CD4-positive, CD25-positive, alpha-beta regulatory T cell (primary cell): ENCODE data around the gene LRRC25. TPM values are rescaled to one million over a fixed set of nuclear protein-coding genes. Genes with fewer than 3 reads are reported as not detected.
A peak's percentile ranks its signal among the peaks of the same experiment; 100 is the strongest.
"Not testable (repeated sequence)": the region's sequence is repeated elsewhere in the genome, so short reads cannot be mapped to it uniquely, and the experiment has no call there.

Source experiments
- ATAC-seq, 2 donors: fragments of 150-1000 bp; cut with Tn5 transposase; one replicate each; pipeline ENCODE4 v1.10.0; 2021; ENCODE audit warnings: low read depth in 2 of 2, moderate number of reproducible peaks in 2 of 2, moderate library complexity in 1 of 2
- DNase-seq, 3 donors: peaks; one replicate each; pipeline versions ENCODE4 v3.0.0 to v3.0.0-alpha.2; 2012 to 2022; ENCODE audit warnings: mixed read lengths in 1 of 3
- H3K27ac ChIP-seq: one replicate; pipeline ENCODE4 v1.7.0; 2013; ENCODE audit warnings: mild to moderate bottlenecking, low read length; ENCODE audit not compliant: insufficient read depth, poor library complexity, severe bottlenecking
- H3K27me3 ChIP-seq: one replicate; pipeline ENCODE4 v1.7.0; 2013; ENCODE audit warnings: low read length; ENCODE audit not compliant: control insufficient read depth, insufficient read depth
- H3K36me3 ChIP-seq: one replicate; pipeline ENCODE4 v1.7.0; 2013; ENCODE audit warnings: mild to moderate bottlenecking, low read length, moderate library complexity; ENCODE audit not compliant: control insufficient read depth, insufficient read depth
- H3K4me1 ChIP-seq: 2 replicates; pipeline ENCODE4 v1.7.0; 2013; ENCODE audit warnings: mild to moderate bottlenecking, low read length; ENCODE audit not compliant: insufficient read depth, control insufficient read depth, poor library complexity, severe bottlenecking
- H3K4me3 ChIP-seq: one replicate; pipeline ENCODE4 v1.7.0; 2013; ENCODE audit warnings: low read depth, mild to moderate bottlenecking, low read length, moderate library complexity
- H3K9me3 ChIP-seq, 2 experiments: 1 replicate in 1 of 2; 2 replicates in 1 of 2; pipeline ENCODE4 v1.7.0; 2013; ENCODE audit warnings: low read length in 2 of 2, mild to moderate bottlenecking in 1 of 2, moderate library complexity in 1 of 2; ENCODE audit not compliant: control insufficient read depth in 2 of 2
- H3K27ac Mint-ChIP-seq, 3 donors: one replicate each; pipeline ENCODE4 v1.8.0; 2020 to 2022; ENCODE audit warnings: mild to moderate bottlenecking in 3 of 3, mixed read lengths in 3 of 3, moderate library complexity in 2 of 3
- H3K27me3 Mint-ChIP-seq: one replicate; pipeline ENCODE4 v1.8.0; 2022; ENCODE audit warnings: mild to moderate bottlenecking, mixed read lengths
- H3K36me3 Mint-ChIP-seq: one replicate; pipeline ENCODE4 v1.8.0; 2020; ENCODE audit warnings: mixed read lengths
- H3K4me1 Mint-ChIP-seq, 4 donors: one replicate each; pipeline ENCODE4 v1.8.0; 2020 to 2022; ENCODE audit warnings: mixed read lengths in 4 of 4, mild to moderate bottlenecking in 1 of 4
- H3K4me3 Mint-ChIP-seq, 4 donors: one replicate each; pipeline ENCODE4 v1.8.0; 2020 to 2022; ENCODE audit warnings: mild to moderate bottlenecking in 4 of 4, mixed read lengths in 4 of 4, moderate library complexity in 3 of 4
- H3K9me3 Mint-ChIP-seq, 7 donors: one replicate each; pipeline ENCODE4 v1.8.0; 2020 to 2022; ENCODE audit warnings: mixed read lengths in 7 of 7, mild to moderate bottlenecking in 3 of 7, moderate library complexity in 2 of 7
- polyA plus RNA-seq, 4 donors: library from polyadenylated mRNA; unstranded; fragments of 300-500 nt; fragmentation: Illumina TruSeq; gene quantifications; one replicate each; pipeline ENCODE4 v1.2.3, GENCODE V29; 2021
- total RNA-seq: library from RNA; stranded (reverse); gene quantifications from one replicate; pipeline ENCODE4 v1.2.3, GENCODE V29; 2022

Gene LRRC25
- total and polyA plus RNA-seq, 5 donors from 2014 or later: 0.09 to 0.79 (median 0.25) TPM; not detected in 2

GRCh38 chr19:18373407-18373891 is 24.0 kb downstream of the LRRC25 start:
- Histone ChIP-seq H3K4me1 (peaks cover 12% of the 10 kb centered on the region), H3K27ac (no peak overlapping the region), H3K36me3 (no peaks in the 10 kb centered on the region), H3K27me3 (no peaks in the 10 kb centered on the region), H3K4me3 (no peak overlapping the region), H3K9me3 (no peaks in the 10 kb centered on the region)
- H3K36me3 Mint-ChIP-seq: no peaks in the 10 kb centered on the region
- H3K9me3 Mint-ChIP-seq: peaks cover 0 to 2% (median 0%) of the 10 kb centered on the region in 7 donors
- H3K4me1 Mint-ChIP-seq: peaks cover 5 to 10% (median 8%) of the 10 kb centered on the region in 4 donors
- DNase-seq: no peak
- H3K4me3 Mint-ChIP-seq: peak overlapping the region in 1 of 4 donors; percentile 16
- H3K27ac Mint-ChIP-seq: no peak overlapping the region
- no peaks in the 10 kb centered on the region for H3K27me3 Mint-ChIP-seq
- ATAC-seq: no peak

DNA sequence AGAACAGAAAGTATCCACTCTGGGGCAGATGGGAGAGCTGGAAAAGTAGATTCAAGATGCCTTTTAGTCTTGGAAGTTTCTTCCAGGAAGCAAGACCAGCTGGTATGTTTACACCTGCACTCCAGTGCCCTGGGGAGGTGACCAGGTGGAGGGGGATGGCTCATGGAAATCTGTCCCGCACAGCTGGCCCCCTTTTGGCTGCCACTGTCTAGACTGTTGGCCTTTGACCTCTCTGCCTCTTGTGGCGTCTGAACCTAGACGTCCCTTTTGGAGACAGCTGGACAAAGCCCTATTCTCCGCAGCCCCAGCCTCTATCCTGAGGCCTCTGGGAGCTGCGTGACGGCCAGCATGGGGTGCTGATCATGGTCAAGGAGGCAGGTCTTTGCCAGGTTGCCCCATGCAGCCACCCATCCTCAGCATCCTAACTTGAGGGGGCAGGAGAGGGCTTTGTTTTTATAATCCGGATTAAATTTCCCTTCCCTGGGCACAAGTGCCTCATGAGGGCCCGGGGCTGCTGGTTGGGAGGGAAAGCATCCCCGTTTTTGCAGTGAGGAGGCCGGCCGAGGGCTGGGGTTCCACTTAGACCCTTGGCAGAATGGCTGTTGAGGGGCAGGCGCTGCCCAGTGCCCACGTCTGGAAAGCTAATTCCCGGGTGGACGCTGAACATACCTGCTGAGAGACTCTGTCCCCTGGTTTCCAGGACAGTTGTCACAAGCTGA is 28.8 kb downstream of the LRRC25 start:
- DNase-seq: no peak
- Mint-ChIP-seq H3K27ac (no peak overlapping the region), H3K9me3 (peaks cover 0 to 2% (median 0%) of the 10 kb centered on the region in 7 donors), H3K4me3 (no peak overlapping the region), H3K4me1 (peaks cover under 1 to 3% (median 2%) of the 10 kb centered on the region in 4 donors), H3K36me3 (peaks cover 12% of the 10 kb centered on the region), H3K27me3 (no peaks in the 10 kb centered on the region)
- Histone ChIP-seq H3K4me1 (peaks cover 3% of the 10 kb centered on the region), H3K4me3 (no peak overlapping the region), H3K27ac (no peak overlapping the region), H3K36me3 (peaks cover 16% of the 10 kb centered on the region), H3K9me3 (no peaks in the 10 kb centered on the region), H3K27me3 (no peaks in the 10 kb centered on the region)
- no peak for ATAC-seq

DNA sequence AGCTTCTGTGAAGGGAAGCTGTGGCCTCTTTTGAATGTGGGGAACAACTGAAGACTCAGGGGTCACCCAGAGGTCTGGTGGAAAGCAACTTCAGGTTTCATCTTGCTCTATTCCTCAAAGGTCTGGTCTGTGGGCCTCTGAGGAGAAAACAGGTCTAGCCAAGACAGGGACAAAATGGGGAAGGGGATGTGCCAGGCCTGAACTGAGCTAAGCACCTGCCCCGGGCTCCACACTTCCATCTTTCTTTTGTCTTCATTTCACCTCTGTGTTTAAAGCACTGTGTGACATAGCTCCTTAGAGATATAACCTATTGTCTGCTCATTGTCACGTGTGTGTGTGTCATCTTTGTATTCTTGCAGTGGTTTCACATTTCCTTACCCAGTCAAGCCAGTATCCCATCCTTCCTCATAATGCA is 31.4 kb downstream of the LRRC25 start:
- Histone ChIP-seq H3K27ac (no peak overlapping the region), H3K27me3 (no peaks in the 10 kb centered on the region), H3K4me1 (no peaks in the 10 kb centered on the region), H3K9me3 (no peaks in the 10 kb centered on the region), H3K36me3 (peaks cover 24% of the 10 kb centered on the region), H3K4me3 (no peak overlapping the region)
- no peak for ATAC-seq
- H3K4me3 Mint-ChIP-seq: no peak overlapping the region
- no peaks in the 10 kb centered on the region for H3K9me3 Mint-ChIP-seq
- no peaks in the 10 kb centered on the region for H3K4me1 Mint-ChIP-seq
- no peak for DNase-seq
- no peak overlapping the region for H3K27ac Mint-ChIP-seq
- no peaks in the 10 kb centered on the region for H3K27me3 Mint-ChIP-seq
- peaks cover 22% of the 10 kb centered on the region for H3K36me3 Mint-ChIP-seq

- DNase-seq (no peak), ATAC-seq (no peak)
- H3K36me3 Mint-ChIP-seq: peaks cover 22% of the 10 kb centered on the region
Measured at GRCh38 chr19:18364826-18365528, 32.4 kb downstream of the LRRC25 start.

GRCh38 chr19:18364277-18364825 is 33.1 kb downstream of the LRRC25 start:
- H3K27ac Mint-ChIP-seq, H3K4me3 Mint-ChIP-seq, H3K9me3 ChIP-seq, DNase-seq, H3K27me3 ChIP-seq, ATAC-seq, H3K4me1 Mint-ChIP-seq, H3K27ac ChIP-seq, H3K27me3 Mint-ChIP-seq, H3K4me1 ChIP-seq, H3K9me3 Mint-ChIP-seq, H3K4me3 ChIP-seq: not testable (repeated sequence)
- peaks cover 26% of the 10 kb centered on the region for H3K36me3 Mint-ChIP-seq
- H3K36me3 ChIP-seq: peaks cover 26% of the 10 kb centered on the region

More at GRCh38 chr19:18364826-18365528, 32.4 kb downstream of the LRRC25 start:
- Mint-ChIP-seq H3K27ac (peak overlapping the region in 1 of 3 donors; percentile 20), H3K4me3 (no peak overlapping the region), H3K27me3 (no peaks in the 10 kb centered on the region), H3K9me3 (no peaks in the 10 kb centered on the region), H3K4me1 (no peaks in the 10 kb centered on the region)
- H3K9me3 ChIP-seq: no peaks in the 10 kb centered on the region
- peaks cover 24% of the 10 kb centered on the region for H3K36me3 ChIP-seq
- H3K4me1 ChIP-seq: no peaks in the 10 kb centered on the region
- no peak overlapping the region for H3K4me3 ChIP-seq
- H3K27me3 ChIP-seq: no peaks in the 10 kb centered on the region
- no peak overlapping the region for H3K27ac ChIP-seq

- no peaks in the 10 kb centered on the region for H3K27me3 Mint-ChIP-seq
- H3K36me3 Mint-ChIP-seq: peaks cover 30% of the 10 kb centered on the region
- no peaks in the 10 kb centered on the region for H3K4me1 ChIP-seq
- H3K9me3 Mint-ChIP-seq: no peaks in the 10 kb centered on the region
- no peak overlapping the region for H3K4me3 Mint-ChIP-seq
- H3K4me3 ChIP-seq: no peak overlapping the region
- no peak overlapping the region for H3K27ac ChIP-seq
- H3K4me1 Mint-ChIP-seq: no peaks in the 10 kb centered on the region
- no peaks in the 10 kb centered on the region for H3K9me3 ChIP-seq
- H3K36me3 ChIP-seq: peaks cover 30% of the 10 kb centered on the region
- H3K27me3 ChIP-seq: no peaks in the 10 kb centered on the region
- no peak overlapping the region for H3K27ac Mint-ChIP-seq
- no peak for ATAC-seq
- DNase-seq: no peak
Measured at GRCh38 chr19:18363787-18364186, 33.6 kb downstream of the LRRC25 start.

- H3K27ac Mint-ChIP-seq: no peak overlapping the region
- ATAC-seq: no peak
- Histone ChIP-seq H3K9me3 (no peaks in the 10 kb centered on the region), H3K27ac (no peak overlapping the region), H3K4me1 (no peaks in the 10 kb centered on the region), H3K36me3 (peaks cover 30% of the 10 kb centered on the region), H3K4me3 (no peak overlapping the region), H3K27me3 (no peaks in the 10 kb centered on the region)
- H3K27me3 Mint-ChIP-seq: no peaks in the 10 kb centered on the region
- no peaks in the 10 kb centered on the region for H3K4me1 Mint-ChIP-seq
- peaks cover 36% of the 10 kb centered on the region for H3K36me3 Mint-ChIP-seq
- H3K4me3 Mint-ChIP-seq: no peak overlapping the region
- no peak for DNase-seq
- H3K9me3 Mint-ChIP-seq: no peaks in the 10 kb centered on the region
Measured at GRCh38 chr19:18362934-18363542, 34.4 kb downstream of the LRRC25 start.
